B cell (primary cell): ENCODE results near the gene UGGT1. TPM values are rescaled to one million over a fixed set of nuclear protein-coding genes. Genes with fewer than 3 reads are reported as not detected.

Source experiments
- ATAC-seq: fragments of 200-7000 bp; cut with Tn5 transposase; one replicate; pipeline ENCODE4 v1.10.0; 2021; ENCODE audit warnings: low read depth, mild to moderate bottlenecking, moderate number of reproducible peaks, moderate library complexity
- CTCF ChIA-PET: fragments of 350-600 bp; sonication (Branson Sonifier 250); formaldehyde crosslinking; loops from one replicate; lab custom pipeline; 2021; ENCODE audit warnings: antibody characterized with exemption, inconsistent platforms; lab: Charles Lee
- POLR2A ChIA-PET: fragments of 350-600 bp; sonication (Branson Sonifier 250); formaldehyde crosslinking; loops from one replicate; lab custom pipeline; 2021; ENCODE audit warnings: antibody characterized with exemption; lab: Charles Lee
- DNase-seq: peaks from one replicate; pipeline ENCODE4 v3.0.0; 2013
- H2AFZ ChIP-seq: 2 replicates; pipeline ENCODE4 v1.6.1; 2012; ENCODE audit warnings: mild to moderate bottlenecking, low read depth, low read length; ENCODE audit not compliant: insufficient read depth, poor library complexity, severe bottlenecking
- H3K27ac ChIP-seq, 2 donors: 1 replicate in 1 of 2; 2 replicates in 1 of 2; pipeline ENCODE4 v1.5.1; 2012 to 2013; ENCODE audit warnings: low read length in 2 of 2, mild to moderate bottlenecking in 2 of 2, moderate library complexity in 1 of 2
- H3K27me3 ChIP-seq, 4 experiments: fragments of 200-600 bp in 1 of 4; sonication (generic) in 1 of 4; replicated peaks in 1 of 4; 1 replicate in 2 of 4; 2 replicates in 2 of 4; pipeline versions ENCODE4 v1.6.1 to v1.7.0; 2013 to 2016; ENCODE audit warnings: low read length in 3 of 4, mild to moderate bottlenecking in 2 of 4, mixed read lengths in 1 of 4, moderate library complexity in 1 of 4; ENCODE audit not compliant: insufficient read depth in 4 of 4, control insufficient read depth in 3 of 4; ENCODE audit errors: control extremely low read depth in 1 of 4
- H3K36me3 ChIP-seq, 2 experiments: replicated peaks in 1 of 2; 1 replicate in 1 of 2; 2 replicates in 1 of 2; pipeline versions ENCODE4 v1.6.1 to v1.7.1; 2013; ENCODE audit warnings: low read length in 1 of 2; ENCODE audit not compliant: insufficient read depth in 2 of 2, control insufficient read depth in 1 of 2; ENCODE audit errors: control extremely low read depth in 1 of 2, extremely low read depth in 1 of 2
- H3K4me1 ChIP-seq, 2 donors: fragments of 200-600 bp in 1 of 2; sonication (generic) in 1 of 2; 1 replicate in 1 of 2; 2 replicates in 1 of 2; pipeline versions ENCODE4 v1.5.1 to v1.6.1; 2013 to 2017; ENCODE audit warnings: low read length in 2 of 2; ENCODE audit not compliant: control insufficient read depth in 2 of 2, insufficient read depth in 2 of 2
- H3K4me2 ChIP-seq: replicated peaks from 2 replicates; pipeline ENCODE3; 2012; ENCODE audit warnings: mild to moderate bottlenecking, low read depth, low read length; ENCODE audit not compliant: poor library complexity, severe bottlenecking
- H3K4me3 ChIP-seq, 5 experiments: fragments of 200-600 bp in 1 of 5; sonication (generic) in 1 of 5; 1 replicate in 3 of 5; 2 replicates in 2 of 5; pipeline versions ENCODE4 v1.5.1 to v1.7.0; 2011 to 2016; ENCODE audit warnings: low read length in 4 of 5, mild to moderate bottlenecking in 4 of 5, low read depth in 2 of 5, control low read depth in 1 of 5, moderate library complexity in 1 of 5; ENCODE audit not compliant: insufficient read depth in 1 of 5; ENCODE audit errors: control extremely low read depth in 1 of 5, extremely low read depth in 1 of 5
- H3K79me2 ChIP-seq: fragments of 200-600 bp; sonication (generic); one replicate; pipeline ENCODE4 v1.6.0; 2016; ENCODE audit warnings: low read length; ENCODE audit not compliant: control insufficient read depth, insufficient read depth
- H3K9ac ChIP-seq: fragments of 200-600 bp; sonication (generic); 2 replicates; pipeline ENCODE4 v1.6.1; 2017; ENCODE audit warnings: mild to moderate bottlenecking, low read length, moderate library complexity
- H3K9me3 ChIP-seq, 3 donors: one replicate each; pipeline versions ENCODE4 v1.6.1 to v1.7.1; 2013; ENCODE audit warnings: low read length in 2 of 3; ENCODE audit not compliant: control insufficient read depth in 2 of 3, insufficient read depth in 1 of 3; ENCODE audit errors: control extremely low read depth in 1 of 3
- H4K20me1 ChIP-seq: 2 replicates; pipeline ENCODE4 v1.6.0; 2012; ENCODE audit warnings: mild to moderate bottlenecking, low read length; ENCODE audit not compliant: insufficient read depth, control insufficient read depth, poor library complexity, severe bottlenecking
- H3K27ac Mint-ChIP-seq: one replicate; pipeline ENCODE4 v1.8.0; 2021; ENCODE audit warnings: mixed read lengths
- H3K27me3 Mint-ChIP-seq: one replicate; pipeline ENCODE4 v1.8.0; 2021; ENCODE audit warnings: mixed read lengths
- H3K4me1 Mint-ChIP-seq: one replicate; pipeline ENCODE4 v1.8.0; 2021; ENCODE audit warnings: mixed read lengths
- H3K4me3 Mint-ChIP-seq: one replicate; pipeline ENCODE4 v1.8.0; 2021; ENCODE audit warnings: mixed read lengths
- H3K9me3 Mint-ChIP-seq: one replicate; pipeline ENCODE4 v1.8.0; 2022; ENCODE audit warnings: mixed read lengths; ENCODE audit not compliant: insufficient read depth
- EZH2 ChIP-seq: IDR thresholded peaks from 2 replicates; pipeline ENCODE4 v1.6.1; 2012; ENCODE audit warnings: borderline replicate concordance, low read depth, mild to moderate bottlenecking, moderate library complexity, low read length; ENCODE audit not compliant: insufficient read depth, poor library complexity, severe bottlenecking
- WGBS: methylation state at CpG from one replicate; pipeline ENCODE4 v1.1.5; 2013; ENCODE audit warnings: missing lambda C conversion rate; ENCODE audit not compliant: insufficient coverage; 5-methylcytosine and 5-hydroxymethylcytosine counted together
- intact Hi-C: fragments of 100-400 bp; cut with micrococcal nuclease; formaldehyde crosslinking; loops from one replicate; pipeline ENCODE4 v1.10.0; 2022
- polyA plus RNA-seq: library from polyadenylated mRNA; depleted of rRNA; stranded (reverse); fragments of >200 nt; gene quantifications from 2 replicates; pipeline ENCODE4 v1.2.3, GENCODE V29; 2012
- total RNA-seq, 2 donors: library from RNA; stranded (reverse); fragments of 120-200 nt in 1 of 2; gene quantifications; 1 replicate in 1 of 2; 2 replicates in 1 of 2; pipeline versions ENCODE4 v1.2.3 to v1.2.4, GENCODE V29; 2013 to 2022
- TF ChIP-seq, protein P1 (sequence below): fragments of 200-600 bp; IDR thresholded peaks from one replicate; pipeline ENCODE4 v1.8.0; 2022; ENCODE audit warnings: antibody characterized with exemption, mild to moderate bottlenecking

The UGGT1 gene
- total and polyA plus RNA-seq, 2 donors (not counting 1 experiment from before 2014, with no cell fraction given), result 8.5 to 44.1 TPM

DNA sequence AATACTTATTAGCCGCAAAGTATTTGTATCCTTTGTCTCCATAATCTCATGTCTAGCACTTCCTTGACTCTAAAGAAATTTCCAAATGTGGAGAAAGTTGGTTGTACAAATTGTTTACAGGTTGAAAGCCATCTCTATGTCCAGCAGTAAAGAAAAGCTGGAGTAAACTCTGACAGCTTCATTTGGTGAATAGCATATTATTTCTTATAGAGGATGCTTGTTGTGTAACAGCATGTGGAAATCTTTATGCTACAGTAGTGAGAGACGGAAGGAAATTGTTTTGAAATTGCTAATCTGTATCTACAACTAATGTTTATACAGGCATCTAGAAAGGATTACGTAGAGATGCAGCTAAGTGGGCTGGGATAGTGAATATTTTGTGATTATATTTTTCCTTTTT lies 78.5 kb downstream of the UGGT1 start:
- Mint-ChIP-seq H3K27ac (no peak overlapping the region), H3K4me3 (no peak overlapping the region), H3K9me3 (no peaks in the 10 kb centered on the region), H3K27me3 (no peaks in the 10 kb centered on the region), H3K4me1 (peaks cover 2% of the 10 kb centered on the region)
- Histone ChIP-seq H3K9ac (no peak overlapping the region), H3K4me3 (no peak overlapping the region), H2AFZ (no peak overlapping the region), H3K27ac (no peak overlapping the region), H3K79me2 (no peaks in the 10 kb centered on the region), H3K4me2 (no peak overlapping the region), H4K20me1 (no peaks in the 10 kb centered on the region), H3K36me3 (peaks cover 7 to 87% of the 10 kb centered on the region in 2 experiments), H3K4me1 (no peaks in the 10 kb centered on the region), H3K9me3 (no peaks in the 10 kb centered on the region), H3K27me3 (no peaks in the 10 kb centered on the region)
- DNase-seq (no peak), ATAC-seq (no peak)
- WGBS, result no CpG with 5 or more reads among the region's 3 CpGs
- ChIA-PET POLR2A (no interaction called here), CTCF (no interaction called here)
- TF ChIP-seq, protein P1, sequence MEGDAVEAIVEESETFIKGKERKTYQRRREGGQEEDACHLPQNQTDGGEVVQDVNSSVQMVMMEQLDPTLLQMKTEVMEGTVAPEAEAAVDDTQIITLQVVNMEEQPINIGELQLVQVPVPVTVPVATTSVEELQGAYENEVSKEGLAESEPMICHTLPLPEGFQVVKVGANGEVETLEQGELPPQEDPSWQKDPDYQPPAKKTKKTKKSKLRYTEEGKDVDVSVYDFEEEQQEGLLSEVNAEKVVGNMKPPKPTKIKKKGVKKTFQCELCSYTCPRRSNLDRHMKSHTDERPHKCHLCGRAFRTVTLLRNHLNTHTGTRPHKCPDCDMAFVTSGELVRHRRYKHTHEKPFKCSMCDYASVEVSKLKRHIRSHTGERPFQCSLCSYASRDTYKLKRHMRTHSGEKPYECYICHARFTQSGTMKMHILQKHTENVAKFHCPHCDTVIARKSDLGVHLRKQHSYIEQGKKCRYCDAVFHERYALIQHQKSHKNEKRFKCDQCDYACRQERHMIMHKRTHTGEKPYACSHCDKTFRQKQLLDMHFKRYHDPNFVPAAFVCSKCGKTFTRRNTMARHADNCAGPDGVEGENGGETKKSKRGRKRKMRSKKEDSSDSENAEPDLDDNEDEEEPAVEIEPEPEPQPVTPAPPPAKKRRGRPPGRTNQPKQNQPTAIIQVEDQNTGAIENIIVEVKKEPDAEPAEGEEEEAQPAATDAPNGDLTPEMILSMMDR, result no peak
- TF ChIP-seq EZH2, result no peak
- intact Hi-C loops, result no loop called here

DNA sequence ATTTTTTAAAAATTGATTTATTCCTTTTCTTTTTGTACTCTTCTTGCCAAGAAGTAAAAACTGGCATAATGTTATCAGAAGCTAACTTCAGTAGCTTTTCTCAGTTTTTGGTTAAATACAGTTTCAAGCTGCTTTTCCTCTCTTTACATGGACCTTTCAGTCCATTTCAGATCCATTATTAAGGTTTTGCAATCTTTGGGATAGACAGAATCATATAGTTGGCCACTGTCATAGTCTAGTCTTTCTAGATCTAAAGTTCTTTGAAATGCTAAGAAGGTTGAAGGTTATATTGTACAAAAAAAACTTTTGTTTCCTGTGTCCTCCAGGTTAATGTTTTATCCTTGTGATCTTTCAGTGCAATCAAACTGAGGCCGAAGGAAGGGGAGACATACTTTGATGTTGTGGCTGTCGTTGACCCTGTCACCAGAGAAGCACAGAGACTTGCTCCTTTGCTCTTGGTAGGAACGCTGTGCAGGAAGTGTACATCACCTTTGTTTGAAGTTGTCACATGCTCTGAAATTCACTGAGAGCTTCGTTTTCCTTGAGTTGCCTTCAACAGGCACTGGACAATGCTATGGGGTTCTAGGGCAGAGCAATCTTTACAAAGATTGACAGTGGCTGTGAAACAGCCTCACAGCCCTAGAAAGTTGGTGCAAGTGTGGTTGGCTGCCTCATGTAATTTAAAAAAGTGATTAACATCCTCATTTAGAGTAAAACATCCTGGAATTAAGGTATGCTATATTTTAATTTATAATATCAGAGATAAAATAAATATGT lies 79.1 kb downstream of the UGGT1 start:
- DNase-seq (no peak), ATAC-seq (no peak)
- TF ChIP-seq EZH2, result no peak
- TF ChIP-seq, protein P1, result no peak
- Histone ChIP-seq H3K4me2 (no peak overlapping the region), H3K27ac (no peak overlapping the region), H3K9me3 (no peaks in the 10 kb centered on the region), H3K4me3 (no peak overlapping the region), H4K20me1 (no peaks in the 10 kb centered on the region), H3K27me3 (no peaks in the 10 kb centered on the region), H3K79me2 (no peaks in the 10 kb centered on the region), H2AFZ (no peak overlapping the region), H3K9ac (no peak overlapping the region), H3K4me1 (no peaks in the 10 kb centered on the region), H3K36me3 (peaks cover 7 to 87% of the 10 kb centered on the region in 2 experiments)
- intact Hi-C loops, result loop anchor here (10.0 kb wide), 1 partner anchor 1685 kb away; no protein-coding TSS in a partner anchor
- ChIA-PET CTCF (no interaction called here), POLR2A (no interaction called here)
- peaks cover 2% of the 10 kb centered on the region for H3K4me1 Mint-ChIP-seq
- no peak overlapping the region for H3K4me3 Mint-ChIP-seq
- no peaks in the 10 kb centered on the region for H3K9me3 Mint-ChIP-seq
- 96% methylated on average over 4 of the region's 4 CpGs for WGBS
- no peaks in the 10 kb centered on the region for H3K27me3 Mint-ChIP-seq
- H3K27ac Mint-ChIP-seq, result no peak overlapping the region
